ENCODE results near the gene ZSWIM5. TPM values are rescaled to one million over a fixed set of nuclear protein-coding genes. Genes with fewer than 3 reads are reported as not detected.
"Not testable (repeated sequence)": the region's sequence is repeated elsewhere in the genome, so short reads cannot be mapped to it uniquely, and the experiment has no call there.

The ZSWIM5 gene
- total RNA-seq, 1 donor from 2014 or later, result 2.7 TPM

GRCh38 chr1:45117766-45118165 lies 88.6 kb downstream of the ZSWIM5 start:
- no peak overlapping the region for H3K4me3 ChIP-seq
- intact Hi-C loops (cut with DNase I), result no loop called here
- no peak overlapping the region for H3K27ac ChIP-seq
- no peak for DNase-seq (ENCODE audit: extremely low spot score in 2 of 2)
- no peak for TF ChIP-seq CTCF (IDR thresholded peaks at IDR 0.05)
- no peak for TF ChIP-seq POLR2A (IDR thresholded peaks at IDR 0.05)
- no peak for TF ChIP-seq POLR2AphosphoS5 (IDR thresholded peaks at IDR 0.05; ENCODE audit: insufficient read depth in 1 of 2, low read depth in 1 of 2)
- H3K36me3 ChIP-seq, result no peaks in the 10 kb centered on the region
- no peaks in the 10 kb centered on the region for H3K9me3 ChIP-seq
- H3K27me3 ChIP-seq, result no peaks in the 10 kb centered on the region
- no peaks in the 10 kb centered on the region for H3K4me1 ChIP-seq

- no peak for DNase-seq (ENCODE audit: extremely low spot score in 2 of 2)
- H3K4me1 ChIP-seq, result no peaks in the 10 kb centered on the region
- no peaks in the 10 kb centered on the region for H3K9me3 ChIP-seq
- H3K36me3 ChIP-seq, result no peaks in the 10 kb centered on the region
- H3K4me3 ChIP-seq, result no peak overlapping the region
- no peaks in the 10 kb centered on the region for H3K27me3 ChIP-seq
- no peak for TF ChIP-seq CTCF (IDR thresholded peaks at IDR 0.05)
- no peak for TF ChIP-seq POLR2AphosphoS5 (IDR thresholded peaks at IDR 0.05; ENCODE audit: insufficient read depth in 1 of 2, low read depth in 1 of 2)
- TF ChIP-seq POLR2A (IDR thresholded peaks at IDR 0.05), result no peak
- H3K27ac ChIP-seq, result no peak overlapping the region
- intact Hi-C loops (cut with DNase I), result no loop called here
Measured at GRCh38 chr1:45116820-45117219, 89.6 kb downstream of the ZSWIM5 start.

- Histone ChIP-seq H3K4me1 (no peaks in the 10 kb centered on the region), H3K4me3 (no peak overlapping the region), H3K27ac (no peak overlapping the region), H3K9me3 (no peaks in the 10 kb centered on the region), H3K36me3 (no peaks in the 10 kb centered on the region), H3K27me3 (no peaks in the 10 kb centered on the region)
- no peak for DNase-seq (ENCODE audit: extremely low spot score in 2 of 2)
- intact Hi-C loops (cut with DNase I), result no loop called here
- TF ChIP-seq POLR2A (IDR thresholded peaks at IDR 0.05) (no peak), CTCF (IDR thresholded peaks at IDR 0.05) (no peak), POLR2AphosphoS5 (IDR thresholded peaks at IDR 0.05; ENCODE audit: insufficient read depth in 1 of 2, low read depth in 1 of 2) (no peak)
Measured at GRCh38 chr1:45116340-45116739, 90.1 kb downstream of the ZSWIM5 start.

- H3K36me3 ChIP-seq; H3K27me3 ChIP-seq; DNase-seq (ENCODE audit: extremely low spot score in 2 of 2); H3K4me1 ChIP-seq; intact Hi-C loops (cut with DNase I); H3K27ac ChIP-seq; H3K4me3 ChIP-seq; H3K9me3 ChIP-seq: not testable (repeated sequence)
Measured at GRCh38 chr1:45115198-45115597, 91.2 kb downstream of the ZSWIM5 start.

- Histone ChIP-seq H3K4me3 (no peak overlapping the region), H3K36me3 (no peaks in the 10 kb centered on the region), H3K27ac (no peak overlapping the region), H3K9me3 (no peaks in the 10 kb centered on the region), H3K27me3 (no peaks in the 10 kb centered on the region), H3K4me1 (no peaks in the 10 kb centered on the region)
- no peak for TF ChIP-seq CTCF (IDR thresholded peaks at IDR 0.05)
- TF ChIP-seq POLR2AphosphoS5 (IDR thresholded peaks at IDR 0.05; ENCODE audit: insufficient read depth in 1 of 2, low read depth in 1 of 2), result no peak
- no peak for TF ChIP-seq POLR2A (IDR thresholded peaks at IDR 0.05)
- no peak for DNase-seq (ENCODE audit: extremely low spot score in 2 of 2)
- intact Hi-C loops (cut with DNase I), result no loop called here
Measured at GRCh38 chr1:45112661-45113060, 93.7 kb downstream of the ZSWIM5 start.

GRCh38 chr1:45111239-45111638 lies 95.2 kb downstream of the ZSWIM5 start:
- no peak for DNase-seq (ENCODE audit: extremely low spot score in 2 of 2)
- no peaks in the 10 kb centered on the region for H3K36me3 ChIP-seq
- no peak overlapping the region for H3K27ac ChIP-seq
- H3K27me3 ChIP-seq, result no peaks in the 10 kb centered on the region
- no peaks in the 10 kb centered on the region for H3K9me3 ChIP-seq
- intact Hi-C loops (cut with DNase I), result no loop called here
- no peak overlapping the region for H3K4me3 ChIP-seq
- TF ChIP-seq POLR2A (IDR thresholded peaks at IDR 0.05), result no peak
- TF ChIP-seq CTCF (IDR thresholded peaks at IDR 0.05), result no peak
- TF ChIP-seq POLR2AphosphoS5 (IDR thresholded peaks at IDR 0.05; ENCODE audit: insufficient read depth in 1 of 2, low read depth in 1 of 2), result no peak
- H3K4me1 ChIP-seq, result no peaks in the 10 kb centered on the region
